Activated naive CD4-positive, alpha-beta T cell treated with anti-CD3 and anti-CD28 coated beads, Interleukin-2, amount 50 U/mL, for 16 hours (primary cell): Measurements from ENCODE around the gene COL18A1.
"Not testable (repeated sequence)": the region's sequence is repeated elsewhere in the genome, so short reads cannot be mapped to it uniquely, and the experiment has no call there.

Experiments
- DNase-seq: peaks from one replicate; pipeline ENCODE4 v3.0.0-alpha.2; 2020

The COL18A1 gene

GRCh38 chr21:45367402-45368351 lies 37.3 kb upstream of the COL18A1 start:
- DNase-seq, result no peak

- DNase-seq, result not testable (repeated sequence)
Observed at GRCh38 chr21:45369018-45369417, 35.9 kb upstream of the COL18A1 start.

DNA sequence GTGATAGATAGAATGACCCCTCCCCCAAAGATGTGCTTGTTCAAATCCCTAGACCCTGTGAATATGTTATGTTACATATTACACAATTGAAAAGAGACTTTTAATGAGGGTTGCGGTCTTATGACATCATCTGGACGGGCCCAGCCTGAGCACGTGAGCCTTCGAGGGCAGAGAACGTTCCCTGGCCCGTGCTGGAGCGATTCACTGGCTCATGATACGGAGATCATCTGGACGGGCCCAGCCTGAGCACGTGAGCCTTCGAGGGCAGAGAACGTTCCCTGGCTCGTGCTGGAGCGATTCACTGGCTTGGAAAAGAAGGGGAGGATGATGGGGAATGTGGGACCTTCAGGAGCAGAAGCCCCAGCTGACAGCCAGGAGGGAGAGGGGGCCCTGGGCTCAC lies 34.4 kb upstream of the COL18A1 start:
- DNase-seq, result no peak

DNA sequence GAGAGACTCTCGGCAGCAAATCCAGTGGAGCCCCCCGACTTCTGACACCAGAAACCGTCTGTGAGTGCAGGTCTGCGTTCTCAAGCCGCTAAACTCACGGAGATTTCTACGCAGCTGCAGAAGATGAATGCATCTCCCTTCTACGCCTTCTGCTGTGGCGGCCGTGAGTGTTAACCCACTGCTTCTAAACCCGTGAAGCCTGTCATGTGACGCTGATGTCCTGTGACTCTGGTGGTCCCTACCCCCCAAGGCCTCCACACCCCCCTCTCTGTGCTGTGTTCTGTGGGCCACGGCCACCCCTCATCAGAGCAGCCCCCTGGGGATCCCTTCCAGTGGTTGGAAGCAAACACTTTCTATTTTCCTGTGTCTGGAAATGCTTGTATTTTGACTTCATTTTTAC lies 33.9 kb upstream of the COL18A1 start:
- DNase-seq, result no peak

DNA sequence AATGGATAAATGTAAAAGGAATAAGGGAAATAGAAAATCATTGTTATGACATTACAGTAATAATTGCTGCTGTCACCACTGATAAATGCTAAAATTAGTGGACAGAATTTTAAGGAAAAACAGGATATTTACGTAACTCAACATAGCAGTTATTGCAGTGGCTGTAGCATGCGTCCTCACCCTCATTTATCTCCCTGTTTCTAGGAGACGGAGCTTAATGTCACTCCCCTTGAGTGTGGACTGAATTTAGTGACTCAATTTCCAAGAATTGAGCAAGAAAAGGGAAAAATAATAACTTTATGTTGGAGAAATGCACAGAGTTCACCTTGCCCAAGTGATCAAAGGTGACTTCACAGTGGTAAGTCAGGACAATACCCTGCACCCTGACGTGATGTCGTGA lies 33.3 kb upstream of the COL18A1 start:
- DNase-seq, result no peak

DNA sequence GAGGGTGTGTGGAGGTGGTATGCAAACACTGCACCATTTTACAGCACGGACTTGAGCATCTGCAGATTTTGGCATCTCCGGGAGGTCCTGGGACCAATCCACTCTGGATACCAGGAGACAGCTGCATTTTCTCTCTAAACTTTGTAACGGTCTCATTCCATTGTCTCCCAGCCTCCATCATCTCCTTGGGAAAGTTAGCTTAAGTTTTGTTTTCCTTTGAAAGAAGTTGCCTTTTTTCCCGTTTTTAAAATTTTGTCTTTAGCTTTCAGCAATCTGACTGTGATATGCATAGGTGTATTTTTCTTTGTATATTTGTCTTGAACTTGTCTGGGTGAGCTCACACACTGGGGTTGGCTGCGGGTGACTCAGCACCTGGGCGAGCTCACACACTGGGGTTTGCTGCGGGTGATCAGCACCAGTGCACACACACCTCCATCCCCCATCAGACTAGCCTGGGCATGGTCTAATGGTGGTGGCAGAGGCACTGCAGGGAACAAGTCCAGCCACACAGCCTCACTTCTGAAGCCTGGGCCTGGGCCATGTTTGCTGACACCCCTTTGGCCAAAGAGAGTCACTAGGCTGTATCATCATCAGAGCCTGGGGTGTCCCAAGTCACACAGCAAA lies 32.1 kb upstream of the COL18A1 start:
- no peak for DNase-seq

DNA sequence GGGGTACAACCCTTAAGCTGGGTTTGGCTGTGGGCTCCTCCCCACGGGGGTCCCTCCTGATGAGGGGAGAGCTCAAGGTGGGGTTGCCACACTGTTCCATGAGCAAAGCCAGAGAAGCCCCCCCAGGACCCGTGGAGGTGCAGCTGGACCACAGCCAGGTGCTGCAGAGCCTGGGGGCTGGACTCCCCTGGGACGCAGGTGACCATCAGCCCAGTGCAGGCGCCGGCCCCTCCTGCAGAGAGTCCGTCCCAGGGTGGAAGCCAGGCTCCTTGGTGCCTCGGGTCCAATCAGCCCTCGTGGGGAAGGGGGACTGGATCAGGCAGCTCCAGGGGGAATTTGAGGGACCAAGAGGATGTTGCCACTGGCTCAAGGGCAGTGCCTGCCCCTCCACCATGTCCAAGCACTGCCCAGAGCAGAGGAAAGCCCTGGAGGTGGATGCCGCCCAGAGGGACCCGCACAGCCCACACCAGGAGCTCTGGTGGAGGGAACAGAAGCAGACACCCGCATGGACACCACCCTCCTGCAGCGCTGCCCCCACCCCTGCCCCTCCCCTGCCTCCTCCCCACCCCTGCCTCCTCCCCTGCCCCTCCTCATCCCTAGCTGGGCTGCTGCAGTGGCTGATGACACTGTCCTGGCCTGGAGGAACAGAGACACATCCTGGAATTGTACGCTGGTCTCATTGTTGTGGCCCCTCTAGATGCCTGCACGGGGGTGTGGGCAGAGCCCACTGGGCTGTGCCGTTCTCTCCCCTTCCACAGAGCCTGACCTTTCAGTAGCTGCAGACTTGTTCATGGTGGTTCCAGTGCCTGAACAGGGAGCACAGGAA lies 30.8 kb upstream of the COL18A1 start:
- DNase-seq, result no peak

DNA sequence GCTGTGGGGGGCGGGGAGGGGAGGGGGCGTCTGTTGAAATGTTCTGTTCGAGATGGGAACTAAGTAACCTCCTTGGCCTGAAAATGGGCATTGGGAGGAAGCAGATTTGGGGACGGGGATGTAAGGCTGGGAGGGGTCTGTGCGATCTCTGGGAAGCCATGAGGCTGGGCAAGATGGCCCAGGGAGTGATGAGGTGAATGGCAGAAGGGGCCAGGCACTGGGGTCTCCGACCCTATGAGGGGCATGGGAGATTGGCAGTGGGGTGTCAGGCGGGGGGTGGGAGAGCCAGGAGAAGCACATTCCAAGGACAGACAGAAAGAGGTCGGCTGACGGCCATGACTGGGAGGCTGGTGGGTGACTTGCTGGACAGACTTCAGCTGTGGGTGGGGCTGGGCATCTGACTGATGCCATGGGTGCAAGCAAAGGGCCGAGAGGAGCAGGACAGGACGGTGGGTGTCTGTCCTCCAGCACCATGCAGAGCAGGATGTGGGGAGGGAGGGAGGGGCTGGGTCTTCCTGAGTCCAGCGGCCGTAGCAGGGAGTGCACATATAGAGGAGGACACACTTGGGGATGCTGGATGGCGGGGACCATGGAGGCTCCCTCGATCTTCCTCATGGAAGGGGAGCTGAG lies 30.0 kb upstream of the COL18A1 start:
- DNase-seq, result peak; percentile 1

DNA sequence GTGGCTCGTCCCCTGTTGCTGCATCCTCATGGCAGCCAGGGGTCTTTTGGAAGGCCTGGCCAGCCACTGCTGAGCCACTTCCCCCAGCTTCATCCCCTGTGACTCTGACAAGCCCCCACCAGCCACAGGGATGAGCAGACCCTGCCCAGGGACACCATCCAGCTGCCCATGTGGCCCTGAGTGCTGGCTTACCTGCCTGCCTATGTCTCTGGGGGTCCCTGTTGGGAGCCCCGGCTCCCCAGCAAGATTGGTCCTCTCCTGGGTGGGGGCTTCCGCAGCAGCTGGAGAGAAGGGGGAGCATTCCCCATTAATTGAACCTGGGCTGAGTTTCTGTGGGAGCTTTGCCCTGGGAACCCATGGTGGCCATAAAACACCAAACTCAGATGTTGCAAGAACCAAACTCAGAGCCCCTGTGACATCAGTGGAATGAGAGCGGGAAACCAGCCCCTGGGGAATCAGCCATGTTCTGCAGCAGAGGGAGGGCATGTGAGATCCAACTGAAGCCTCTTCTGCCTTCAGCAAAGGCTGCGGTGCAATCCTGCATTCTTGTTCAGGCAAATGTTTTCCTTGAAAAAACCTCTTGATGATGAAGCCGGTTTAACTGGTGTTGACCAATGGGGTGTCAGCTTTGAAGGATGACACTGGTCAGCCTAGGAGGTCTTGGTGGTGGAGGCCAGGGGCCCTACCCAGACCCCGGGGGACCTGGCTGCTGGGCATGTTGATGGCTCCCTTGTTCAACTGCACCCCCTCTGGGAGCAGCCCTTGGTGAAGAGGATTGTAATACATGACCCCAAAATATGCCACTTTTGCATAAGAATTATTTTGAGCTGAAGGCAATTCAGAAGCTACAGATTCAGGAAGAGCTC lies 28.3 kb upstream of the COL18A1 start:
- DNase-seq, result peak; percentile 4

DNA sequence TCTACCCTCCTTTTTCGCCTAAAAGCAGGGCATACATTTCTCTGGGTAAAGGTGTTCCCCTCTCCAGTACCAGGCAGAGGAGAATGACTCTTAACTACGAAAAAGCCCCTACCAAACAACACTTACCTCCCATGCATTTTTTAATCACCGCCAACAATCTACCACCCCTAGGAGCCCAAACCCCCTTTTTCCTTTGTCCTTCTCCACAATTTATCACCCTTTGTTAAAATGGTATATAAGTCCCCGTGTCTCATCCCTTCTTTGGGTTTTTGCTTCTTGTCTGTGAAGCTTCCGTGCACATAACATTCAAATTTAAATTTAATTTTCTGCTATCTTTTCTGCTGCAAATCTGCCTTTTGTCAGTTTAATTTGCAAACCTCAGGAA lies 27.6 kb upstream of the COL18A1 start:
- no peak for DNase-seq

GRCh38 chr21:45377866-45378257 lies 27.1 kb upstream of the COL18A1 start:
- peak; percentile 3 for DNase-seq

DNA sequence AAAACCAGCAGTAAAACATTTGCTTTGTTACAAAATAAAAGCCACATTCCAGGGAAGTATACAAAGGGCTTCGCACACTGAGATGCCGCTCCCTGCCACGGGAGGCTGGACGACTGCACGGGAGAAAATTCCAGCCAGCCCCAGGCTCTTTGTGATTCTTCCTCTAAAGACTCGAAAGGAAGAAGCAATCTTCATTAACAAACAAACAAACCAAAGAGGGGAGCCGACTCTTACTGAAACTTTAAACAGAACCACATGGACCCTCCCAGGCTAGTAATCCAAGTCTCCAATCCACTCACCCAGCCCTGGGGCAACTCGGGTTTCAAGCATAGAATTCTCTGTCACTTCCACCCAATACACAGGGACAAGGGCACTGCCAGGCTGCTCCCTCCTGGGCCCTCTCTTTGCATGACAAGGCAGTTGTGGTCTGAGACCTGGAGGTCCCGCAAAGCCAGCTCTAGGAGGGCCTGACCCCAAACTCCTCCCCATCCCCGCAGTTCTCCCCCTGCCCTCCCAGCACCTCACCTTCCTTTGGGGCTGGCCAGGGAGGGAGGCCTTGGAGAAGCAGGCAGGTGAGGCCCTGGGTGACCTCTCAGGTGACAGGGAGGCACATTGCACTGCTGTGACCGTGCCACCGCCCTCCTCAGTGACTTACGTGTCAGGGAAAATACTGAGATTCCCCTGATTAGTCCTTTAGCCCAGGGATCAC lies 26.6 kb upstream of the COL18A1 start:
- peak; percentile 5 for DNase-seq

GRCh38 chr21:45379171-45379900 lies 25.6 kb upstream of the COL18A1 start:
- peak; percentile 2 for DNase-seq

DNA sequence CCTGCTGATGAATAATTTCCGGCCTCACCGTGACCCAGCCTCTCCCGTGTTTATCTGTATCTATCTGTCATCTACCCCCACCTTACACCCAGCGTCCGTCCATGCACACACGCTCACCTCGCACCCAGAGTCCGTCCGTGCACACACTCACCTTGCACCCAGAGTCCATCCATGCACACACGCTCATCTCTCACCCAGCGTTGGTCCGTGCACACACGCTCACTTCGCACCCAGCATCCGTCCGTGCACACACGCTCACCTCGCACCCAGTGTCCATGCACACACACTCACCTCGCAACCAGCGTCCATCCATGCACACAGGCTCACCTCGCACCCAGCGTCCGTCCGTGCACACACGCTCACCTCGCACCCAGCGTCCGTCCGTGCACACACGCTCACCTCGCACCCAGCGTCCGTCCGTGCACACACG lies 25.0 kb upstream of the COL18A1 start:
- no peak for DNase-seq

DNA sequence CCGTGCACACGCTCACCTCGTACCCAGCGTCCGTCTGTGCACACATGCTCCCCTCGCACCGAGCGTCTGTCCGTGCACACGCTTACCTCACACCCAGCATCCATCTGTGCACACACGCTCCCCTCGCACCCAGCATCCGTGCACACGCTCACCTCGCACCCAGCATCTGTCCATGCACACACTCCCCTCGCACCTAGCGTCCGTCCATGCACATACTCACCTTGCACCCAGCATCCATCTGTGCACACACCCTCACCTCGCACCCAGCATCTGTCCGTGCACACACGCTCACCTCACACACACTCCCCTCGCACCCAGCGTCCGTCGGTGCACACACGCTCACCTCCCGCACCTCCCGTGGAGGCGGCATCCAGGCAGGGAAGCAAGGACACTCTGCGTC lies 24.4 kb upstream of the COL18A1 start:
- DNase-seq, result peak; percentile 3

DNA sequence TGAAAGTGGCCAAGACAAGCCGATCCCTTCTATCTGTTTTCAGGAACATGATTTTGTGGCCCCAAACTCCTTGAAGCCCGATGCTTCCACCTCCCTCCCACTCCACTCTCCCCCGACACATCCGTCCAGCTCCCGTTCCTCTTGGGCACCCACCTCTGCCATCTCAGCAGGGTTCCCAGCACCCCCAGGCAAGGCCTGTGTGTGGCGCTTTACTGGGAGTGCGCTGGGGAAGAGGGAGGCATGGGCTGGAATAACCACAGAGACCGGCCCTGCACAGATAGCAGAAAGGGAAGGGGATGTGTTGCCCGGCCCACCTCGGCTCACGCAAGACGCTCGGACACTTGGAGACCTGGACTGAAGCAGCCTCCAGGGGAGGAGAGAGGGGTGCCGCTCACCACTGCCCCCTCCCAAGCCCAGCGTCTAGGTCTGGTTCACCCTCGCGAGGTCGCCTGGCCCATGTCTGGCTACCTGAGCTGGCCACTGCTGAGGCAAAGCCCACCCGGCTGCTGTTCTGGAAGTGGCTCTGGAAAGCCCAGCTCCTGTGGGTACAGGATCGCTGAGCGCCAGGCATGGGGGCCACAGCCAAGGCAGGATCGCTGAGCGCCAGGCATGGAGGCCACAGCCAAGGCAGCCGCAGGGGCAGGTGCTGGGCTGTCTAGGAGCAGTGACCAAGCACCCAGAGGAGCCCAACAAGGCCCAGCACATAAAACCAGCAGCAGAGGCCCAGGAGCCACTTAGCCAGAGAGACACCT lies 23.8 kb upstream of the COL18A1 start:
- peak; percentile 4 for DNase-seq

DNA sequence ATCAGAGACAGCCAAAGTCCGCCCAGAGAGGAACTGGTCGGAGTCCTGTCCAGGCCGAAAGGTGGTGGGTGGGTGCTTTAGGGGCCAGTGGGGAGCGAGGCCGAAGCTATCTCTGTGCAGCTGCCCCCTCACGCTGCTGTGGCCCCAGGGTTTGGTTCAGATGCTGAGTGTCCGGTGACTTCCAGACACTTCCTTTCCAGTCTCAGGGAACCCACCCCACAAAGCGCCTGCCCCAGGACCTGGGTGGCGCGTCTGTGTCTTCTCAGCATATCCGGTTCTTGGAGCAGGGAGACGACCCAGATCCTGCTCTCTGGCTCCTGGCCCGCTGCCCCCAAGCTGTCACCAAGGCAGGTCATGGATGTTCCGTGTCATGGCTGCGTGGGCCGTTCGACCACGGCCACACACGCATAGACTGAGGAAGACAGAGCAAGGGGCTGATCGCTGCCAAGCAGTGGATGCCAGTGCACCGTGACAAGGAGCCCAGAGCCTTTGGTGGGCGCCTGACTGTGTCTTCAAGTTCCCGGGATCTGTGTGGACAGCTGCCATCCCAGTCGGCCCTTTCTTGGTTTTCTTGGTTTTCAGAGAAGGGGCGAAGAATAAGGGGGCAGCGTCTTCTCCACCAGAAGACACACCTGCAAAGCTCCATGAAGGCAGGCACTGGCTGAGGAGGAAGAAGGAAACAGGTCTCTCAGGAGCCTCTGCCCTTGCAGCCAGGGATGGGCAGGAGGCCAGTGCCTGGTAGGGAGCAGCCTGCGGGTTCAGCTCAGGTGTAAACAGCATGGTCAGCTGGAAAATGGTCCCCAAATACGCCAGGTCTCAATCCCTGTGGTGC lies 22.9 kb upstream of the COL18A1 start:
- peak; percentile 4 for DNase-seq

DNA sequence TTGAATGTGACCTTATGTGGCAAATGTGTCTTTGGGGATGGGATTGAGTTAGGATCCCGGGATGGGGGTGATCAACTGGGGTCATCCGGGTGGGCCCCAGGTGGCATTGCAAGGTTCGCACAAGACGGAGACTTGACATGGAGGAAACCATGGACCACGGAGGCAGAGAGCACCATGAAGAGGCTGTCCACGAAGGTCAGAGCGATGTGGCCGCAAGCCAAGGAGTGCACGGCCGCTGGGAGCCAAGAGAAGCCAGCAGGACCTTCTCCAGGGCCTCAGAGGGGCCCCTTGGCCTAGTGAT lies 22.3 kb upstream of the COL18A1 start:
- peak; percentile 1 for DNase-seq

DNA sequence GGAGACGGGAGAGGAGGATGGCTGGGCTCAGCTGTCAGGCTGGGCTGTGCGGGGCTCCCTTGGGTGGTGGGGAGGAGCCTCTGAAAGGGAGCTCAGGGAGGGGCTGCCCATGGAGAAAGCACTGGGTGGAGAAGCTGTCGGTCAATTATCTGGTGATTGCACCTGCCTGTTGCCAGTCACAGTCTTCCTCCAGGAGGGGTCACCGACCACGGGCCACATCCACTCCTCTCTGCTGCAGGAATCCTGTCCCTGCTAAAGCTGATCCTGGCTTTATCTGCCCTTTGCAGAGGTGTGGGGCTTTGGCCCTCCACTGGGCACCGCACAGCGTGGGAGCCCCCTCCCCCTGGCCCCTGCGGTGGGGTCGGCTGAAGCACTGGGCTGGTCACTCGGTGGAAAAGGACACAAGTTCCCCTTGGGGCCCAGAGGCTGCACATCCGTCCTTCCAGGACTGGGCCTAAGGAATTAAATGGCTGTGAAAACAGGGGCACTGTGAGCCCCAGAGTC lies 21.8 kb upstream of the COL18A1 start:
- DNase-seq, result peak; percentile 7
